Parathyroid adenoma (tissue), 2 donors: Measurements from ENCODE around the gene DCHS1.

Source experiments
- H2AFZ ChIP-seq: fragments of 300-600 bp; sonication (generic); one replicate; pipeline ENCODE4 v1.7.0; 2017; ENCODE audit warnings: antibody characterized with exemption, mild to moderate bottlenecking
- H3K27ac ChIP-seq: fragments of 300-600 bp; sonication (generic); one replicate; pipeline ENCODE4 v1.7.0; 2017
- H3K27me3 ChIP-seq: fragments of 300-600 bp; sonication (generic); one replicate; pipeline ENCODE4 v1.7.0; 2017; ENCODE audit warnings: low read length; ENCODE audit not compliant: control insufficient read depth, insufficient read depth
- H3K36me3 ChIP-seq: fragments of 300-600 bp; sonication (generic); one replicate; pipeline ENCODE4 v1.7.0; 2017; ENCODE audit warnings: low read length; ENCODE audit not compliant: control insufficient read depth, insufficient read depth
- H3K4me1 ChIP-seq: fragments of 300-600 bp; sonication (generic); one replicate; pipeline ENCODE4 v1.7.0; 2017; ENCODE audit warnings: control low read depth
- H3K4me2 ChIP-seq: fragments of 300-600 bp; sonication (generic); one replicate; pipeline ENCODE4 v1.7.0; 2017; ENCODE audit warnings: low read length
- H3K4me3 ChIP-seq: fragments of 300-600 bp; sonication (generic); one replicate; pipeline ENCODE4 v1.7.0; 2017; ENCODE audit warnings: low read depth, low read length
- H3K79me2 ChIP-seq: fragments of 300-600 bp; sonication (generic); one replicate; pipeline ENCODE4 v1.7.0; 2017; ENCODE audit warnings: control low read depth
- H3K9ac ChIP-seq: fragments of 300-600 bp; sonication (generic); one replicate; pipeline ENCODE4 v1.7.0; 2017; ENCODE audit warnings: mild to moderate bottlenecking
- H3K9me3 ChIP-seq: fragments of 300-600 bp; sonication (generic); one replicate; pipeline ENCODE4 v1.7.0; 2017; ENCODE audit warnings: low read length; ENCODE audit not compliant: control insufficient read depth
- CTCF ChIP-seq: fragments of 300-600 bp; sonication (generic); IDR thresholded peaks from one replicate; pipeline ENCODE4 v1.7.0; 2017; ENCODE audit warnings: antibody characterized with exemption, mild to moderate bottlenecking
- donor health status: primary hyperparathyroidism.

Gene DCHS1

GRCh38 chr11:6622261-6623171, 33.1 kb downstream of the DCHS1 start:
- Histone ChIP-seq H3K4me1 (peaks cover 2% of the 10 kb centered on the region), H3K4me3 (no peak overlapping the region), H3K9ac (no peak overlapping the region), H3K4me2 (no peak overlapping the region), H3K9me3 (no peaks in the 10 kb centered on the region), H2AFZ (no peak overlapping the region), H3K79me2 (no peaks in the 10 kb centered on the region), H3K36me3 (no peaks in the 10 kb centered on the region), H3K27me3 (no peaks in the 10 kb centered on the region), H3K27ac (no peak overlapping the region)
- TF ChIP-seq CTCF: no peak

- H3K9me3 ChIP-seq: no peaks in the 10 kb centered on the region
- no peak for TF ChIP-seq CTCF
- no peaks in the 10 kb centered on the region for H3K79me2 ChIP-seq
- H3K27ac ChIP-seq: no peak overlapping the region
- peaks cover 2% of the 10 kb centered on the region for H3K4me1 ChIP-seq
- H3K27me3 ChIP-seq: no peaks in the 10 kb centered on the region
- H3K9ac ChIP-seq: no peak overlapping the region
- no peak overlapping the region for H3K4me2 ChIP-seq
- H3K4me3 ChIP-seq: no peak overlapping the region
- H3K36me3 ChIP-seq: no peaks in the 10 kb centered on the region
- no peak overlapping the region for H2AFZ ChIP-seq
These were observed 33.8 kb downstream of the DCHS1 start for GRCh38 chr11:6621711-6622211.

- Histone ChIP-seq H3K79me2 (no peaks in the 10 kb centered on the region), H3K9ac (no peak overlapping the region), H2AFZ (no peak overlapping the region), H3K4me3 (no peak overlapping the region), H3K4me2 (no peak overlapping the region), H3K27ac (no peak overlapping the region), H3K27me3 (no peaks in the 10 kb centered on the region), H3K36me3 (no peaks in the 10 kb centered on the region), H3K4me1 (peaks cover 2% of the 10 kb centered on the region), H3K9me3 (no peaks in the 10 kb centered on the region)
- TF ChIP-seq CTCF: no peak
These were observed 35.0 kb downstream of the DCHS1 start for GRCh38 chr11:6620636-6621035.

GRCh38 chr11:6619004-6619745, 36.4 kb downstream of the DCHS1 start, which contains the start of gene TPP1:
Gene TPP1, minus strand, starts transcription at chr11:6619422. Its CDS starts 22 bp downstream, at chr11:6619400.
- H3K9ac ChIP-seq: no peak within 1 kb of the TSS
- peaks cover 2% of the 10 kb centered on the region for H3K4me1 ChIP-seq
- TF ChIP-seq CTCF: no peak
- peak within 1 kb of the TSS; percentile 67 for H3K27ac ChIP-seq
- H2AFZ ChIP-seq: peak within 1 kb of the TSS; percentile 33
- no peaks in the 10 kb centered on the region for H3K27me3 ChIP-seq
- H3K79me2 ChIP-seq: no peaks in the 10 kb centered on the region
- H3K4me2 ChIP-seq: peak within 1 kb of the TSS; percentile 91
- H3K4me3 ChIP-seq: peak within 1 kb of the TSS; percentile 81
- H3K9me3 ChIP-seq: no peaks in the 10 kb centered on the region
- no peaks in the 10 kb centered on the region for H3K36me3 ChIP-seq
